Tibial nerve (tissue), 4 donors: ENCODE data around the gene MADD. TPM values are rescaled to one million over a fixed set of nuclear protein-coding genes. Genes with fewer than 3 reads are reported as not detected.

Source experiments
- DNase-seq, 2 donors: peaks; one replicate each; pipeline ENCODE4 v3.0.0-alpha.2; 2019; ENCODE audit warnings: low spot score in 2 of 2
- H3K27ac ChIP-seq, 4 donors: fragments of 200-600 bp; sonication (generic) in 3 of 4; one replicate each; pipeline ENCODE4 v1.5.1; 2017 to 2019; ENCODE audit warnings: mild to moderate bottlenecking in 1 of 4
- H3K27me3 ChIP-seq, 2 donors: fragments of 200-600 bp; sonication (generic) in 1 of 2; one replicate each; pipeline versions ENCODE4 v1.5.1 to v1.6.0; 2017 to 2019
- H3K36me3 ChIP-seq, 3 donors: fragments of 200-600 bp; sonication (generic); one replicate each; pipeline ENCODE4 v1.5.1; 2018 to 2019
- H3K4me1 ChIP-seq, 4 donors: fragments of 200-600 bp; sonication (generic) in 3 of 4; one replicate each; pipeline ENCODE4 v1.5.1; 2017 to 2019
- H3K4me3 ChIP-seq, 4 donors: fragments of 200-600 bp; sonication (generic) in 3 of 4; one replicate each; pipeline ENCODE4 v1.5.1; 2017 to 2019; ENCODE audit warnings: mild to moderate bottlenecking in 1 of 4, moderate library complexity in 1 of 4
- H3K9me3 ChIP-seq, 4 donors: fragments of 200-600 bp; sonication (generic) in 3 of 4; one replicate each; pipeline ENCODE4 v1.5.1; 2017 to 2019
- POLR2A ChIP-seq, 2 donors: fragments of 450-650 bp; IDR thresholded peaks; one replicate each; pipeline ENCODE4 v1.6.1; 2017; ENCODE audit warnings: antibody characterized with exemption in 2 of 2, mild to moderate bottlenecking in 2 of 2, moderate library complexity in 2 of 2
- WGBS, 2 donors: methylation state at CpG; one replicate each; pipeline ENCODE4 v1.1.5; 2018; 5-methylcytosine and 5-hydroxymethylcytosine counted together
- total RNA-seq, 4 donors: library from RNA; depleted of rRNA; stranded (reverse); fragments of >200 nt; gene quantifications; one replicate each; pipeline ENCODE4 v1.1.0, GENCODE V29; 2016

Gene MADD
- total RNA-seq, 4 donors from 2014 or later, result 41.9 to 68.0 (median 52.2) TPM

- Histone ChIP-seq H3K4me1 (no peaks in the 10 kb centered on the region), H3K36me3 (no peaks in the 10 kb centered on the region), H3K9me3 (no peaks in the 10 kb centered on the region), H3K27me3 (no peaks in the 10 kb centered on the region), H3K27ac (no peak overlapping the region), H3K4me3 (no peak overlapping the region)
- TF ChIP-seq POLR2A (IDR thresholded peaks at IDR 0.05), result no peak
- 88% methylated on average over 2 of the region's 2 CpGs for WGBS, 2 donors
- no peak for DNase-seq
These were observed 109.4 kb downstream of the MADD start for GRCh38 chr11:47379317-47379716.

Other genes with a start within 250 kb of the MADD start
- gene ARFGAP2, start 93.3 kb upstream of the MADD start, total RNA-seq, result 100 to 1,000 TPM; 164 to 209 (median 176) TPM
- 10 to 100 TPM; 44.8 to 69.0 (median 61.6) TPM for gene PACSIN3, start 83.7 kb upstream of the MADD start, total RNA-seq
- gene DDB2, start 55.2 kb upstream of the MADD start, total RNA-seq, result 10 to 100 TPM; 43.8 to 82.8 (median 52.4) TPM
- gene ACP2, start 21.3 kb upstream of the MADD start, total RNA-seq, result 10 to 100 TPM; 38.5 to 88.1 (median 58.8) TPM
- 100 to 1,000 TPM in 3 of 4 donors, 10 to 100 TPM in 1; 92.7 to 218 (median 124) TPM for gene NR1H3, start 12.1 kb upstream of the MADD start, total RNA-seq
- gene MYBPC3, start 82.6 kb downstream of the MADD start, total RNA-seq, result under 1 TPM in 2 of 4 donors, not detected in 2; 0.21 to 0.60 TPM
- gene SPI1, start 108.4 kb downstream of the MADD start, total RNA-seq, result 10 to 100 TPM; 18.8 to 73.5 (median 25.2) TPM
- gene SLC39A13, start 138.5 kb downstream of the MADD start, total RNA-seq, result 100 to 1,000 TPM in 3 of 4 donors, 10 to 100 TPM in 1; 91.6 to 142 (median 116) TPM
- gene PSMC3, start 156.3 kb downstream of the MADD start, total RNA-seq, result 100 to 1,000 TPM; 103 to 147 (median 128) TPM
- gene RAPSN, start 179.0 kb downstream of the MADD start, total RNA-seq, result 1 to 10 TPM; 2.2 to 6.7 (median 2.7) TPM